NCI-H2171 (cell line): ENCODE results near the gene EPHA8.

Experiments used
- DNase-seq: peaks from one replicate; lab custom pipeline; 2025; lab: John Stamatoyannopoulos, UW

EPHA8 gene

DNA sequence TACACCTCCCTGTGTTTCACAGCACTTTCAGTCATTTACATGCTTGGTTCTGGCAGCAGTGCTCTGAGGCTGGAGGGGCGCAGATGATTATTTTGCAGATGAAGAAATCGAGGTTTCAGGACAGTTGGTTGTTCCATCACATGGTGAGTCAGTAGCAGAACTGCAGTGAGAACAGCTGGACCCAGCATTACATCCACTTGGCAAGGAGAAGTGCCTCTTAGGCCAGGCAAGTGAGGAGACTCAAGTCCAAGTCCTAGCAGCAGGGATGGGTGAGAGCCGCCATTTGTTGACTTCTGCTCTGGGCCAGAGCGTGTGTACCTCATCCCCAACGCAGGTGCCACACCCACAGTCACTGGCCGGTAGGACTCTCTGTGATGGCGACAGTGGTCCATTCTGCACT is 26.8 kb upstream of the EPHA8 start:
- no peak for DNase-seq

DNA sequence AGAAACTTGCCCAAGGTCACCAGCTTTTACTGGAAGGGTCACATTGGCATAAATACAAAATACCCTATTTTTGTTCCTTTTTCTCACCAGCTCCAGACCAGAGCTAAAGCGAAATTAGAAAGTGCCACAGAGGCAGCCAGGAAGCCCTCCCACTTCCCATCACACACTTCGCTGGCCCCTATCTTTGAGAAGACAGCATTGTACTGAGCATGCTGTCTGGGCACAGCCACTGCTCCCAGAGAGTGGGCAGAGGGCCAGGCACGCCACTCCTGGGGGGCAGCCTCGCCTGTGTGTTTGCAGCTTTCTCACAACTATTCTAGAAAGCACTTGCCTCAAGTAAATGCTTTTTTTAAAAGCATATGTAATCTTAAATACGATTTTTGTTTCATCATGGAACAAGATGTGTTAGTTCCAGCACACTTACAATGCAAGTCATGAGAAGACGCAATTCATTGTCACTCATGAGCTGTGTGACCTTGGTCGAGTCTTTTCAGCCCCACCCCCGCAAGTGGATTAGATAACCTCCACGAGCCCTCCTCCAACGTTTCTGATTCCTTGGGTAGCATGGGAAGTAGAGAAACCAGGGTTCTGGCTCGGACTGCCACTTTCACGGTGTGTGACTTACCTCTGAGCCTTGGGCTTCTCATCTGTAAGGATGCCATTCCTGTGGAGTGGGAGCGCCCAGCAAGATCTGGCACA is 25.7 kb upstream of the EPHA8 start:
- DNase-seq, result no peak

DNA sequence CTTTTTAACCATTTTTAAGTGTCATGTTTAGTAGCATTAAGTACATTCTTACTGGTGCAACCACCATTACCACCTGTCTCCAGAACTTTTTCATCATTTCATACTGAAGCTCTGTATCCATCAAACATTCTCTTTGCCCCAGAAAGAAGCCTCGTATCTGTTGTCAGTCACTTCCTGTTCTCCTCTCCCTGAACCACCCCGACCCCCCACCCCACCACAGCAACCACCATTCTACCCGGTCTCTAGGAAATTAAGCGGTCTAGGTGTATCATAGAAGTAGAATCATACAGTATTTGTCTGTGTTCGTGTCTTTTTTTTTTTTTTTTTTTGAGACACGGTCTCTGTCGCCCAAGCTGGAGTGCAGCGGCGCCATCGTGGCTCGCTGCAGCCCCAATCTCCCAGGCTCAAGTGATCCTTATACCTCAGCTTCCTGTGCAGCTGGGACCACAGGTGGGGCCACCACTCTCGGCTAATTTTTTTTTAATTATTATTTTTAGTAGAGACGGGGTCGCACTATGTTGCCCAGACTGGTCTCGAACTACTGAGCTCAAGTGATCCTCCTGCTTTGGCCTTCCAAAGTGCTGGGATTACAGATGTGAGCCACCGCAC is 23.7 kb upstream of the EPHA8 start:
- no peak for DNase-seq

DNA sequence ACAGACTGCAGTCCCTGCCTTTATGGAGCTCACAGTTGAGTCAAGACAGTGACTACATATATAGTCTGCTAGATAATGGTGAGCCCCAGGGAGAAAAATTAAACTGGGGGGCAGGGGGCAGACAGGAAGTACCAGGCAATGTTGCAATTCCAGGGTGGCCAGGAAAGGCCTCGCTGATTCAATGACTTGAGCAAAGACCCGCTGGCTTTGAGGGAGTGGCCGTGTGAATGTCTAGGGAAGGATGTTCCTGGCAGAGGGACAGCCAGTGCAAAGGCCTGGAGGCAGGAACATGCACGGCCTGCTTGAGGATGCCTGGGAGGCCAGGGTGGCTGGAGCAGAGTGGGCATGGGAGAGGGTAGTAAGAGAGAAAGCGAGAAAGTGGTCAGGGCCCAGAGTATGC is 23.0 kb upstream of the EPHA8 start:
- DNase-seq, result no peak

DNA sequence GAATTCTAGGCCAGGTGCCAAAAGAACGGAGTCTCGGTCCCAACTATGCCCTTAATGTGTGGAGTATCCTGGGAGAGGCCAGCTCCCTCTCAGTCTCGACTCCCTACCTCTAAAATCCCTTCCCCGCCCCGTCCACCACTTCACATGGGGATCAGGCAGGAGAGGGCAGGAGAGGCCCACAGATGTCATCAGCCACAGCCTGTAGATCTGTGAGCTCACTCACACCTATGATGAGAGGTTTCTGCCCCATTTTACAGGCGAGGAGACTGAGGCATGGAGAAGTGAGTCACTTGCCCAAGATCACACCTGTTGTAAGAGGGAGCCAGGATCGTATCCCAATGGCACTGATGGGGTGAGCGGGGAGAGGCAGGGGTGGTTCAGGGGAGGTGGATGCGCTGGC is 20.4 kb upstream of the EPHA8 start:
- no peak for DNase-seq

DNA sequence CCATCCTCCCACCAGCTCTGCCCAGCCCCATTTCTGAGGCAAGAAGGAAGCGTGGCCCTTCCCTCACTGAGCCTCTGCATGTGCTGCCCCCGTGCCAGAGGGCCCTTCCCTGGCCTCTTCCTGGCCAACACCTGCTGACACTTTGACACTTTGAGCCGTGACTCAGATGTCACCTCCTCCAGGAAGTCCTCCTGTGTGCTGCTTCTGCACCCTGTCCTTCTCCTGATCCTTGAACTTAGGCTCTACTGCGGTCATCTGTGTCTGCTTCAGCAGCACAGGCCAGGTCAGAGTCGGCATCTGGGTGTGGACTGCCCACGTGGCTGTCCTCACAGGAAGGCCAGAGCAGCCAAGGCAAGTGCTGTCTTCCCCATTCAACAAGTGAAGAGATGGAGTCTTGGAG is 19.6 kb upstream of the EPHA8 start:
- DNase-seq, result no peak

DNA sequence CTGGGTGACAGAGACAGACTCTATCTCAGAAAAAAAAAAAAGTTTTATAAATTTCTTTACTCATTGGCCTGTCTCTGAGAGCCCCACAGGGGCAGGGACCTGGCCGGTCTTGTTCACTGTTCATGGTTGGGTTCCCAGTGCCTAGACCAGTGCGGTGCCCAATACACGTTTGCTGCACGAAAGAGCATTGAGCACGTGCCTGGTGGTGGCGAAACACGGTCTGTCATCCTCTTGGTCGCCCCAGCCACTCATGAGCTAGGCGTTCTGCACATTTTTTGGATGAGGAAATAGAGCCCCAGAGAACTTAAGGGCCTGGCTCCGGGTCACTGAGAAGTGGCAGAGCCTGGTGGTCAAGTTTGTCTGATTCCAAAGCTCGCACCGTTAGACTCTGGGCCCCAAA is 18.7 kb upstream of the EPHA8 start:
- DNase-seq, result no peak

DNA sequence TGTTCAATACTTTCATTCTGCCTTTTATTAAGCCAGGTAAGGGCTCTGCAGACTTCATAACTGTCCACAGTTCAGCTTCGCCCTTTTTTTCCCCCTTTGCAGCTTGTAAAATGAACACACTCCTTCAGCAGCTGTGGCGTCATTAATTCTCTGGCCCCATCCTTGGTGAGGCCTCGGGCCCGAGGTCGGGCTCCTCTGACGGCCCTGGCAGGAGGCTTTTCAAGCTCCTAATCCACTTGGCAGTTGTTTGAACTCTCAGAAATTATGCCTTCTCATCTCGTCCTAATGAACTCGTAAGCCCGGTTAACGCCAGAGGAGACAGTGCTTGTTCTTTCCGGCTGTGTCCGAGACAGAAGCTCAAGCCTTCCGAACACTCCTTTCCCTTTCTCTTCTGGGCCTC is 18.1 kb upstream of the EPHA8 start:
- DNase-seq, result no peak

DNA sequence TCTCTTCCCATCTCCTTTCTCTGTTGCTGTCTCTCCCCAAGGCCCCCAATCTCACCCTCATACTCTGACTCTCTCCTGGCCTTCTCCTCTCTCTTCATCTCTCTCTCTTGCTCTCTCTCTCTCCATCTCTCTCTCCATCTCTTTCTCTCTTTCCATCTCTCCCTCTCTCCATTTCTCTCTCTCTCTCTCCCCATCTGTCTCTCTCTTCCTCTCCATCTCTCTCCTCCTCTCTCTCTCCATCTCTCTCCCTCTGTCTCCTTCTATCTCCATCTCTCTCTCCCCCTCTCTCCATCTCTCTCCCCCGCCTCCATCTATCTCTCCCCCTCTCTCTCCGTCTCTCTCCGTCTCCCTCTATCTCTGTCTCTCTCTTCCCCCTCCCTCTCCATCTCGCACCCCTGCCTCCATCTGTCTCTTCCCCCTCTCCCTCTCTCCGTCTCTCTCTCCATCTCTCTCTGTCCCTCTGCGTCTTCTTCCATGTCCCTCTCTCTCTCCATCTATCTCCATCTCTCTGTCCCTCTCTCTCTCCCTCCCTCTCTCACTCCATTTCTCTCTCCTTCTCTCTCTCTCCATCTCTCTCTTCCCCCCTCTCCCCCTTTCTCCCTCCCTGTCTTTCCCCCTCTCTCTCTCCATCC is 16.0 kb upstream of the EPHA8 start:
- no peak for DNase-seq

DNA sequence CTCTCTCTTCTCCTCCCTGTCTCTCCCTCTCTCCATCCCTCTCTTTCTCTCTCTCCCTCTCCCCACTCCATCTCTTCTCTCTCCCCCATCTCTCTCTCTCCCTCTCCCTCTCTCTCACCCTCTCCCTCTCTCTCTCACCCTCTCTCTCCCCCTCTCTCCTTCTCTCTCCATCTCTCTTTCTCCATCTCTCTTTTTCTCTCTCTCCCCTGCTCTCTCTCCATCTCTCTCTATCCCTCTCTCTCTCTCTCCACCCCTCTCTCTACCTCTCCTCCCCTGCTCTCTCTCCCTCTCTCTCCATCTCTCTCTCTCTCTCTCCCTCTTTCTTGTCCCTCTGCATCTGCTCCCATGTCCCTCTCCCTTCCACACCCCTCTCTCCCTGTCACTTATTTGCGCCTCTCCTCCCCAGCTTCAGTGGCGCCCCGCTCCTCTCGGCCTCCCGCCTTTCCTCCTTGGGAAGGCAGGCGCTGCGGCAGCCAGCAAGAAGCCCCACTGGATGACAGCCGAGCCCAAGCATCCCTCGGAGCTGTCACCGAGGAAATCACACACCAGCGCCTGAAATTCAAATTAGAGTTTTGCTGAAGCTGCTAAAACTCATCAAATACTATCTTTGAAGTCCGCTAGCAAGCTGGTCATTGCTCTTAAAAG is 15.3 kb upstream of the EPHA8 start:
- no peak for DNase-seq

DNA sequence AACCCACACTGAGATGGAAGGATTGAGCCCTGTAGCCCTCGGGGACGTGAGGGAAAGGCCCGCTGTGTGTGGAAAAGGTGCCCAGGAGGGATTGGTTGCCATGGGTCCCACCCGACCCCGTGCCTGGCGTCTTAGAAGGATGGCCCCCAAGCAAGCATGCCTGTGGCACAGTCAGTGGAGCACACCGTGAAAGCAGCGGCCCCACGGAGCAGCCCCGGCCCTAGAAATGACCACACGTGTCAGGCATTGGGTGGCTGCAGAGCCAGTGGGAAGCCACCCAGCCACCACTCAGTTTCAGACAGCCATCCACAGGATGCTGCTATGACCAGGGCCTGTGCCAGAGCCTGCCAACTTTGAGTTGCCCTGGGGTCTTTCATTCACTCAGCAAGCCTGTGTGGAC is 13.3 kb upstream of the EPHA8 start:
- no peak for DNase-seq

DNA sequence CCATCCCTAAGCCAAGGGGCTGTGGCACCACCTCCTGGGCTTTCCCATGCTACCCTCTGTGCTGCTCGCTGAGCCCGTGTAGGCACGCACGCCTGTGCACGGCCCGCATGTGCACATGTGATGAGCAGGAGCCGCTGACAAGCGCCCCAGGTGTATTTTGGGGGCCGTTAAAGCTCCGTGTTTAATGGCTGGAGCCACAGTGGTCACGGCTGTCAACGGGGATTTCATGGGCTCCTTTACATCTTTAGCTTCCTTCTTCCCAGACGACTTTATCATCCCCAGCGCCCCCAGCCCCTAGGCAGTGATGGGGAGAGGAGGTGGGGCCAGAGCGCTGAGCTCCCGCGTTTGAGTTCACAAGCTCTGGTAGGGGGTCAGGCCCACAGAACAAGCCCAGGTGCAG is 11.7 kb upstream of the EPHA8 start:
- DNase-seq, result no peak

DNA sequence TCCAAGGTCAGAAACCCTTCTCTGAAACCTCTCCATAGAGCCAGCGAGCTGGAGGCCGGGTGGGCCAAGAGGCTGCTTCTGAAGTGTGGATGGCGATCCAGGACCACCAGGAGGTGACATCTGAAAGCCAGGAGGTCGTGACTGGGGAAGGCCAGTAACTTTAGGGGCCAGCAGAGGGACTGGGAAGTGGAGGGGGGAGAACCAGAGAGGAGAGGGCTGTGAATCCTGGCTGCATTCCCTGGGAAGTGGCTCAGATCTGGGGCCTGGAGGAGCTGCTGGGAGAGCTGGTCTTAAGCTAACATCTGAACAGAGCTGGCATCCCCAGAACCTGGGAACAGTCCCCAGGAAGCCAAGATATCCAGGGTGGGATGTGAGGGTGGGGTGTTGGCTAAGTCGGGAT is 11.3 kb upstream of the EPHA8 start:
- DNase-seq, result no peak

DNA sequence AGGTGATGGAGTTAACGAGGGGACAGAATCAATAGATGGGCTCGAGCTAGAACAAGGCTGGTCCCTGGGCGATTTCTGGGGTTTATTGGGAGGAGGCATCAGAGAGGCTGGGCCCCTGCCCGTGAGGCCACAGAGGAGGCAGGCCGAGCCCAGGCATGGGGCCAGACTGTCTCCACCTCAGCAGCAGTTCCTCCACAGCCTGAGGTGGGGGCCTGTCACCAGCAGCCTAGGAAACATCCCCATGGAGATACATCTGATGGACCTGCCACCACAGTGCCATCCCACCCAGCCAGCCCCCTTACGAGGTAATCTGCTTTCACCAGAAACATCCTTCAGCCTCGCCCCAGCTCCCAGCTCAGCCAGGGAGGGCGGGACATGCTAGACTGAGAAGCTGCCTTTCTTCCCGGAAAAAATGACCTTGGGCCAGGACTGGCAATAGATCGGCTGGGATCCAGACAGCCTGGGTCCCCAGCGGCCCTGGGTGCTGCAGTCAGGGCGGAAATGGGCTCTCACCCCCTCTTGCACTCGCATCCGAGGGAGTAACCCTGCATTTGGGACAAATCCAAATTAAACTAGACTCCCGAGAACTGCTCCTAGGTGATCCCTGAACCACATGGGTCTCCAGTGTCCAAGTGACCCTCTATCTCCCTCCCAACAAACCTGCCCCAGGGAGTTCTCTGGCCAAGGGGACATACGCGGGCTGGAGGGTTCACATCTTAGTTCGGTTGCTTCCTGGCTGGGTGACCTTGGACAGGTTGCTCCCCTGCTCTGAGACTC is 10.0 kb upstream of the EPHA8 start:
- no peak for DNase-seq

DNA sequence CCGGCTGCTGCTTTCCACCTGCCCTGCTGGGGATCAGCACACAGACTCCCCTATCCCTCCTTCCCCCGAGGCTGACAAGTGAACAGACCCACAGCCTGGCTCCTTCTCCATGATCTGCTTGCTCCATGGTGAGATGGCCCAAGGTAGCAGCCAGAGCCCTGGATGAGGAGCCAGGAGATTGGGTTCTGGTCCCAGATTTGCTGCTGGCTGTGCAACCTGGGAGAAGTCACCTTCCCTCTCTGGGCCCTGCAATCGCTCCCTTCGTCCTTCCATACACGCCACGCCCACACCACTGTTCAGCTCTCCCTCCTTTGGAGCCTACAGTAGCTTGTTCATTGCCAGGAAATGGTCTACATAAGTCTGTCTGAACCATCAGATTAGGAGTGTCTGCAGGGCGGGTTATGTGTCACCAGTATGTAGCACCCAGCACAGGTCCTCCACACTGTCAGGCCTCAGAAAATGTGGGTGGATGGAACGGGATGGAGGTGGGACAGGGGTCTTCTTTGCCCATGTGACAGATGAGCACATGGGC is 9.2 kb upstream of the EPHA8 start:
- no peak for DNase-seq

DNA sequence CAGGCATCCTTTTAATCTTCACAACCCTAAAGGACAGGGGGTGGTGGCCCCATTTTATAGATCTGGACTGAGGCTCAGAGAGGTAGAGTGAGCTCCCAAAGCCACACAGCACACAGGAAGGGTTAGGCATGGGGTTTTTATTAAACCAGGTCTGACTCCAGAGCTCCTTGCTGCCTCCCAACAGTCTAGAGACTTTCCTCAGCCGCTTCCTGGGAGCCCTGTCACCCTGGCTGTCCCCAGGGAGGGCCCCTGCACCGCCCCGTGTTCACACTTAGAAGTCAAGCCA is 8.0 kb upstream of the EPHA8 start:
- DNase-seq, result no peak

DNA sequence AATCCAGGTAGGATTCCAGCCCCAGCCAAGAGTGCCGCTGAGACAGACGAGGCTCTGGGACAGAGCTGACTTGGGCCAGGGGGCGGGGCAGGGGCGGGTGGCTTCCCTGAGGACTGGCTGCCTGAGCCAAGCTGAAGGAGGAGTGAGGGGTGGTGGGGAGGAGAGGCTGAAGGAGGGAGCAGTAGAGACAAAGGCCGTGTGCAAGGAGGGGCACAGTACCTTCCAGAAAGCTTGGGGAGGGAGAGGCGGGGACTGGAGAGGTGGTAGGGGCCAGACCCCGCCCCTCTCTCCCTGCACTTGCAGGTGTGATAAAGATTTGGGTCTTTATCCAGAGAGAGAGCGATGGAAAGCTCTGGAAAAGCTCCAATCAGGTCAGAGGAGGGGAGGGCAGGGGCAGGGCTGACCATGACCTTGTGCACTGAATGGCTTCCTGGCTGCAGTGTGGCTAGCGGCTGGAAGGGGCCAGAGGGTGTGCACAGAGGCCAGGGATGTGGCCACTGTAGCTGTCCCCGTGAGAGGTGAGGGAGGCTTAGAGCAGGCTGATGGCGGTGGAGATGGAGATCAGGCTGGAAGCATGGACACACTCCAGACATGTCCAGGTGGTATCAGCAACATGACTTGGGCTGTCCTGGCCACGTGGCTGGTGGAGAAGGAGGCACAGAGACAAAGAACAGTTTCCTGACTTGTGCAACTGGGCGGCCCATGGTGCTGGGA is 6.7 kb upstream of the EPHA8 start:
- DNase-seq, result no peak

DNA sequence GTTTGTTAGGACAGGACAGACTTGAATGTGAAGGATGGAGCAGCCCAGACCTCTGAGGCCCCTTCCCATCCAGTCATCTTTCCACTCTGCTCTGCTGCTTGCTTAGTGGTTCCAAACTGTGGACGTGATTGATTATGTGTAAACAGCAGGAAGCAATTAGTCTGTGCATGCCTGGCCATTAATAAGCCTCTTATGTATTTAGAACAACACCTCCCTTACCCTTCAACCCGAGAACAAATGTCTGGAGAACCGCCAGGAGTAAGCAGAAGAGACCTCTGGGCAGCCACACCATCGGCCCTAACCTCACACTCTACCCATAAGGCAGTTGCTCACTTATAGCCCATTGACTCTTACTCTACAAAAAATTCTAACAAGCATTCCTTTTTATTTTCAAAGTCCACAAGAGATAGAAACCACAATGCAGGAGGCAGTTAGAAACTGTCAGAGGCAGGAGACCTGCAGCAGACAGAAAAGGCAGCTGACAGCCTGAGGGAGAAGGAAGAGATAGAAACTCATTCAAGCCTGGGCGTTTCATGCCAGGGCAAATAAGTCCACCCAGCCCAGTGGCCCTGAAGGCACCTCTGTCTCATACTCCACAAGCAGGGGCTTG is 5.8 kb upstream of the EPHA8 start:
- DNase-seq, result no peak

DNA sequence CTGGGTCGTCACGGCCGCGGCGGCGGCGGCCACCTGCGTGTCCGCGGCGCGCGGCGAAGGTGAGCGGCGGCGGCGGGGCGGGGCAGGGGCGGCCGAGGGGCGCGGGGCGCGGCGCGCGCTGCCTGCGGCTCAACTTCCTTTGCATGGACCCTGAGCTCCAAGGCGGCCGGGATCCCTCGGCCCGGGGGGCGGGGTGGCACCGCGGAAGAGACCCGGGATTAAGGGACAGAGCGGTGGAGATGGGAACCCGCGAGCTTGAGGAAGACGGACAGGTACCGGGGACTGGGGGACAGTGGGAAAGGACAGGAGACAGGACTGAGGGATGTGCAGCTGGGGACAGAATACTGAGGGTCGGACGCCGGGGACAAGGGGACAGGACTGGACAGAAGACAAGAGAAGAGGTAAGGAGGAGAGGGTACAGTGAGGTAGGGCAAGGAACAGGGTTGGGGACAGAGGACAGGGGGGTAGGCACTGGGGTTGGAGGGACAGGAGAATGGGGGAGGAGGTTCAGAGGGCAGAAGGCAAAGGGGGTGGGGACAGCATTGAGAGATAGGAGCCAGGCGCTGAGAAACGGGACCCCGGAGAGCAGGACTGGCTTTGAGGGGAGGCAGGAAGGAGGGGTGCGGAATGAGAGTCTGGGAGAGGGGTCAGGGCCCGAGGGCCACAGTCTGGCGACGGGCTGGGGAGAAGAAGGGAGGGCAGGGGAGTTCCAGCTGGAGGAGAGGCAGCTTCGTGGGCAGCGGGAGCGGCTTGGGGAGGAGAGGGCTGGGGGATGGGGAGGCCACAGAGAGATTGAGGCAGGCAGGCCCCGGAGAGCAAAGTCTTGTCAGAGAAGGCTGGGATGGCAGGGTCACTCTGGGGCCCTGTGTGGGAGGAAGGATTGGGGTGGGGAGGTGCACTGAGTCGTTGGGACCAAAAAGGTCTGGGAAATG is 648 bp downstream of the EPHA8 start:
- no peak for DNase-seq

DNA sequence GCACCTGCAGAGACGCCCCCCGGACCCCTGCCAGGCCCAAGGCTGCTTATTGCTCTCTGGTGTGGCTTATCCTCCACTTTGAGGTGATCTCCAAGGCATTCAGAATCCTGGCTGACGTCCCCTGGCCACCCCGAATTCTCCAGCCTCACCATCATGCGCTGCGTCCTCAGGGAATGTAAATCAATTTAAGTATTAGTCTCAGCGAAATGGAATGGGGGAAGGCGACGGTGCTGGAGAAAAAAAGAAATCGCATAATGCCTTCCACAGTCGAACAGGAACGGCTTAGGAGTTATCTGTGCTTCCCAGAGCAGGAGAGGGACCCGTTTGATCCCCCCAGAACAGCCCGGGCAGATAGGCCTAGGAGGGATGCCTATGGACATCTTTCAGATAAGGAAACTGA is 2.9 kb downstream of the EPHA8 start:
- no peak for DNase-seq
